ENCODE measurements around the gene ZNF76. TPM values are rescaled to one million over a fixed set of nuclear protein-coding genes. Genes with fewer than 3 reads are reported as not detected.
A peak's percentile ranks its signal among the peaks of the same experiment; 100 is the strongest.

The ZNF76 gene
- total and polyA plus RNA-seq, 10 of the 15 experiments (the other 5 are each of a cell fraction or from before 2014, with no cell fraction given): 2.8 to 41.0 (median 24.8) TPM

DNA sequence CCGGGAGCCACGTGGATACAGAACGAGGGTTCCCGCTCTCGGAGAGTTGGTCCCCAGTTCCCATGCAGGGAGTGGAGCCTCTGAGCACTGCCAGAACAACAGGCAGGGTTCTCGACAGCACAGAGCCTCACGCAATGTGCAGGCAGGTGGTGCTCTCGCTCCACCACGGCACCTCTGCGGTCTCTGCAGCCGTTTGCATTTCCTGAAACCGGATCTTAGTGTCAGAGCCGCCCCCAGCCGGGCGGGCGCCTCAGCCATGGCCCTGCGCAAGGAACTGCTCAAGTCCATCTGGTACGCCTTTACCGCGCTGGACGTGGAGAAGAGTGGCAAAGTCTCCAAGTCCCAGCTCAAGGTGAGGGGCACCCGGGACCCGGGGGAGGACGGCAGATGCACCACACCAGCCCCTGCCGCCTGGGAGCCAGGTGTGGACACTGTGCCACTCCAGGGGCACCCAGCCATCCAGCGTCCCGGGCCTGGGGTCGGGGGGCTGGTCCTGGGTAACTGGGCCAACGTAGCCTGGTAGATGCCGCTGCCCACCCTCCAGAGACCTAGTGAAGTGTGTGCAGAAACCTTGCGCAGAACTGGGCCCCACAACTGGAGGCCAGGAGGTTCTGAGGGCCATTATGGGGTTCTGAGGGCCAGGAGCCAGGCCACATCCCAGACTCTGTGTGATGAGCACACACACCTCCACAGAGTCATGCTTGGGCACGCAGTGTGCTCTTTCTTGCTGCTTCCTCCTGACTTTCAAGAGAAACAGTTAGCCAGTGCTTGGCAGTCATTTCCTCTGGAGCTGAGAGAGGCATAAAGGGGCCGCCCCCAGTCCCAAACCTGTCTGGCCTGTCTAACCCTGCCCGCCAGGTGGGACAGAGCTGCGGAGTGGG lies 38.3 kb downstream of the ZNF76 start, which contains the start of gene DEF6:
Gene DEF6, plus strand, starts transcription at position 218 of the 881 bp plus-strand sequence. Its CDS starts 39 bp downstream, at position 257.
- intact Hi-C loops (cut with micrococcal nuclease; ENCODE audit: unreplicated experiment): loop anchor here (1.0 to 10.0 kb wide), 6 partner anchors 29 to 434 kb away; partner anchors contain the start of genes PPARD and RPL10A
- ATAC-seq: peak; percentile 92
- Histone ChIP-seq H3K4me1 (ENCODE audit: control insufficient read depth, insufficient read depth, low read length) (peaks cover 25% of the 10 kb centered on the region), H3K79me2 (ENCODE audit: control insufficient read depth, insufficient read depth, low read length) (peaks cover 41% of the 10 kb centered on the region), H3K36me3 (ENCODE audit: control insufficient read depth in 2 of 2, insufficient read depth in 2 of 2, low read length in 1 of 2) (peaks cover 4 to 14% of the 10 kb centered on the region in 2 experiments; a peak in 3 of 4 replicates), H3K4me3 (peak within 1 kb of the TSS; percentile 89), H3K9me3 (replicated peaks; ENCODE audit: control insufficient read depth, insufficient read depth, low read length) (no peaks in the 10 kb centered on the region), H3K9ac (ENCODE audit: control insufficient read depth, insufficient read depth, low read length) (peak within 1 kb of the TSS; percentile 79), H2AFZ (ENCODE audit: control insufficient read depth, low read depth, low read length) (peak within 1 kb of the TSS; percentile 80), H3K4me2 (ENCODE audit: control insufficient read depth, insufficient read depth) (peak within 1 kb of the TSS; percentile 97), H3K27ac (ENCODE audit: control insufficient read depth, insufficient read depth) (peak within 1 kb of the TSS; percentile 93), H3K27me3 (replicated peaks in 1 of 2; ENCODE audit: control insufficient read depth in 2 of 2, insufficient read depth in 2 of 2, low read length in 1 of 2) (no peaks in the 10 kb centered on the region), H4K20me1 (ENCODE audit: control insufficient read depth, insufficient read depth) (no peaks in the 10 kb centered on the region)
- in situ Hi-C loops (cut with MboI): loop anchor here (5.0 kb wide), 2 partner anchors 34 to 169 kb away; partner anchors contain the start of gene RPL10A
- POLR2A ChIA-PET: interaction anchor here (0.5 to 2.1 kb wide), 10 partner anchors 12 to 171 kb away, joined by 3 to 7 read pairs (median 3); partner anchors contain the start of genes PPARD, RPL10A and ZNF76
- DNase-seq (ENCODE audit: low read depth, low spot score): peak; percentile 72
- peak; percentile 97 for FAIRE-seq
- SMC1A ChIA-PET (ENCODE audit: uncharacterized antibody, unreplicated experiment): interaction anchor here (0.6 to 7.1 kb wide), 12 partner anchors 10 to 439 kb away, joined by 3 to 135 read pairs (median 4); partner anchors contain the start of genes ARMC12, FANCE and PPARD
- RAD21 ChIA-PET (ENCODE audit: unreplicated experiment): interaction anchor here (0.6 to 7.5 kb wide), 14 partner anchors 15 to 439 kb away, joined by 3 to 127 read pairs (median 4); partner anchors contain the start of genes ARMC12, FANCE, PPARD and RPL10A
- CTCF ChIA-PET: interaction anchor here (0.6 to 7.2 kb wide), 23 partner anchors 9 to 438 kb away, joined by 3 to 217 read pairs (median 4); partner anchors contain the start of genes FANCE, PPARD, RPL10A and ZNF76
- TSS peak; percentile 50 for BruUV-seq (replicated peaks)
- WGBS (ENCODE audit: insufficient coverage, insufficient replicate concordance, low lambda C conversion rate, missing lambda C conversion rate): under 1% methylated on average over 35 of the region's 35 CpGs
- no peak for TF ChIP-seq SUZ12 (IDR thresholded peaks at IDR 0.05; ENCODE audit: unreplicated experiment)
- peak; percentile 23; the same call in 1 of the 2 replicates for TF ChIP-seq HCFC1 (IDR thresholded peaks at IDR 0.05; ENCODE audit: low read length)
- TF ChIP-seq BHLHE40 (IDR thresholded peaks at IDR 0.05; ENCODE audit: borderline replicate concordance in 1 of 2, low read depth in 2 of 2, low read length in 1 of 2): peak; percentile 62 to 68; a peak in 3 of 4 replicates
- no peak for TF ChIP-seq CBX3 (IDR thresholded peaks at IDR 0.05; ENCODE audit: borderline replicate concordance, low read depth)
- peak; percentile 96 for TF ChIP-seq RAD21 (IDR thresholded peaks at IDR 0.05; ENCODE audit: insufficient read depth, low read depth, low read length)
- peak; percentile 90; the same call in 1 of the 2 replicates for TF ChIP-seq CBFB (IDR thresholded peaks at IDR 0.05; ENCODE audit: low read depth)
- no peak for TF ChIP-seq PKNOX1 (IDR thresholded peaks at IDR 0.05)
- no peak; the same call in 1 of the 2 replicates for TF ChIP-seq TARDBP (IDR thresholded peaks at IDR 0.05; ENCODE audit: borderline replicate concordance)
- peak; percentile 66 for TF ChIP-seq ZNF24 (IDR thresholded peaks at IDR 0.05)
- TF ChIP-seq SRF (IDR thresholded peaks at IDR 0.05; ENCODE audit: low read depth in 2 of 2, low read length in 2 of 2): no peak
- 0 out of 2 replicates have a peak, but pooled peaks have one; percentile 11 for TF ChIP-seq ATF7 (IDR thresholded peaks at IDR 0.05; ENCODE audit: low read depth)
- TF ChIP-seq, protein P1, sequence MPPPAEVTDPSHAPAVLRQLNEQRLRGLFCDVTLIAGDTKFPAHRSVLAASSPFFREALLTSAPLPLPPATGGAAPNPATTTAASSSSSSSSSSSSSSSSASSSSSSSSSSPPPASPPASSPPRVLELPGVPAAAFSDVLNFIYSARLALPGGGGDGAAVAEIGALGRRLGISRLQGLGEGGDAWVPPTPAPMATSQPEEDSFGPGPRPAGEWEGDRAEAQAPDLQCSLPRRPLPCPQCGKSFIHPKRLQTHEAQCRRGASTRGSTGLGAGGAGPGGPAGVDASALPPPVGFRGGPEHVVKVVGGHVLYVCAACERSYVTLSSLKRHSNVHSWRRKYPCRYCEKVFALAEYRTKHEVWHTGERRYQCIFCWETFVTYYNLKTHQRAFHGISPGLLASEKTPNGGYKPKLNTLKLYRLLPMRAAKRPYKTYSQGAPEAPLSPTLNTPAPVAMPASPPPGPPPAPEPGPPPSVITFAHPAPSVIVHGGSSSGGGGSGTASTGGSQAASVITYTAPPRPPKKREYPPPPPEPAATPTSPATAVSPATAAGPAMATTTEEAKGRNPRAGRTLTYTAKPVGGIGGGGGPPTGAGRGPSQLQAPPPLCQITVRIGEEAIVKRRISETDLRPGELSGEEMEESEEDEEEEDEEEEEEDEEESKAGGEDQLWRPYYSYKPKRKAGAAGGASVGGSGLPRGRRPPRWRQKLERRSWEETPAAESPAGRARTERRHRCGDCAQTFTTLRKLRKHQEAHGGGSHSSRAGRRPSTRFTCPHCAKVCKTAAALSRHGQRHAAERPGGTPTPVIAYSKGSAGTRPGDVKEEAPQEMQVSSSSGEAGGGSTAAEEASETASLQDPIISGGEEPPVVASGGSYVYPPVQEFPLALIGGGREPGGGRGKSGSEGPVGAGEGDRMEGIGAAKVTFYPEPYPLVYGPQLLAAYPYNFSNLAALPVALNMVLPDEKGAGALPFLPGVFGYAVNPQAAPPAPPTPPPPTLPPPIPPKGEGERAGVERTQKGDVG (CRISPR knock-in tag; IDR thresholded peaks at IDR 0.05): no peak
- peak; percentile 55; the same call in 1 of the 2 replicates for TF ChIP-seq POLR2AphosphoS5 (IDR thresholded peaks at IDR 0.05; ENCODE audit: low read length)
- TF ChIP-seq MYC (IDR thresholded peaks at IDR 0.05; ENCODE audit: insufficient read depth, insufficient read length, insufficient replicate concordance, low read length, severe bottlenecking): no peak
- no peak for TF ChIP-seq ESRRA (IDR thresholded peaks at IDR 0.05; ENCODE audit: low read length)
- TF ChIP-seq NFYA (IDR thresholded peaks at IDR 0.05; ENCODE audit: borderline replicate concordance, low read depth, low read length): no peak
- no peak for TF ChIP-seq ATF3 (IDR thresholded peaks at IDR 0.05; ENCODE audit: borderline replicate concordance, extremely low read depth, low read depth, low read length)

Data from GM12878 (cell line).